CD4-positive, alpha-beta T cell treated with Interleukin-15 for 4 hours (primary cell): ENCODE data around the gene SLU7.
"Not testable (repeated sequence)": the region's sequence is repeated elsewhere in the genome, so short reads cannot be mapped to it uniquely, and the experiment has no call there.

Experiments used
- DNase-seq: peaks from one replicate; pipeline ENCODE4 v3.0.0-alpha.2; 2020; ENCODE audit warnings: low spot score

Gene SLU7

DNA sequence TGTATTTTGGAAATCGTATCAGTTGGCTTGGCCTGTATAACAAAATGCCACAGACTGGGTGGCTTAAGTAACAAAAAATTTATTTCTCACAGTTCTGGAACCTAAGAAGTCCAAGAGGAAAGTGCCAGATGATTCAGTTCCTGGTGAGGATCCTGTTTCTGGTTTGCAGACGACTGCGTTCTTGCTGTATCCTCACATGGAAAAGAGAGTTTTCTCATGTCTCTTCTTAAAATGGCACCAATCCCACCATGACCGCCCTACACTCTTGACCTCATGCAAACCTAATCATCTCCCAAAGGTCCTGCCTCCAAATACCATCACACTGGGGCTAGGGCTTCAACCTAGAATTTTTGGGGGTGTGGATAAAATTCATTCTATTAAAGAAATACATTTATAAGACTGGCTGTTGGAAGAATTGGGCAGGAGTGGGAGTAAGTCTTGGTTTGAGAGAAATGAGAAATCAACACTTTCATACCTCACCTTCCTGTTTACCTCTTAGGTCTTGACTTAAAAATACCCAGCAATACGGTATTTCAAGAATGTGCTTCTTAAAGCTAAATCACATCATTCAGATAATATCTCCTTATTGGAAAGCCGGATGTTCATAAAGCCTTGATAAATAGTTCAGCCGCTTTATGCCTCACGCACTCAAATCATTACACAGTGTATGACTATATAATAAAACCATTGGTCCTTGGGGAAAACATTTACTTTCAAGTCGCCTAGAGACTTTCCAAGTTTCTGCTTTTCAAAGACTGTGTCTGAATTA is 31.5 kb upstream of the SLU7 start:
- DNase-seq = no peak

DNA sequence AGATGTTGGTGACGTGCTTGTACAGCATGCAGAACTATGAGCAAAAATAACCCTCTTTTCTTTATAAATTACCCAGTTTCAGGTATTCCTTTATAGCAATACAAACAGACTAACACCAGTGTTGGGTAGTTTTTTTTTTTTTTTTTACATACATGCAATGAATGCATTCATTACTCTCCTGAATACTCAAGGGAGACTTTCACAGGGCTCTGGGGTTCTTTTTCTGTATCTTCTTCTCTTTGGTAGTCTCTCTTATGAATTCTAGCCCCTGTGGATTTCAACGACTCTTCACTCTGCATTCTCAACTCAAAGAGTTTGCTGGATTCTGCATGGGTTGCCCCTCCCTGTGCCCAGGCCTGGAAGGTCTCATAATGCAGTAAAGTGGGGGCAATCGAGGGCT is 30.6 kb upstream of the SLU7 start:
- DNase-seq = no peak

DNA sequence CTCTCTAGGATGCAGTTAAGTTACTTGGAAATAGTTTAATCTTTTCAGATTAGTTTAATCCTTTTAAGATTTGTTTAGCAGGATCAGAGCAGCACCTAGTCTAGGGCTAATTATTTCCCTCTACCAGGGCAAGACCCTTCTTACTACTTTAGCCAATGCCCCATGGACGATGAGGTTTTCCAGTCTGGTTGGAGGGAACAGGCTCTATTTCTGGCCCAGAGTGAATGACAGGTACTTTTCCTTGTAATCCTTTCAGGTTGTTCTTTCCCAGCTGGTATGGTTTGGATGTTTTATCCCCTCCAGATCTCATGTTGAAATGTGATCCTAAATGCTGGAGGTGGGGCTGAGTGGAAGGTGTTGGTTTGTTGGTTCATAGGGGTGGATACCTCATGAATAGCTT is 30.0 kb upstream of the SLU7 start:
- DNase-seq = no peak

DNA sequence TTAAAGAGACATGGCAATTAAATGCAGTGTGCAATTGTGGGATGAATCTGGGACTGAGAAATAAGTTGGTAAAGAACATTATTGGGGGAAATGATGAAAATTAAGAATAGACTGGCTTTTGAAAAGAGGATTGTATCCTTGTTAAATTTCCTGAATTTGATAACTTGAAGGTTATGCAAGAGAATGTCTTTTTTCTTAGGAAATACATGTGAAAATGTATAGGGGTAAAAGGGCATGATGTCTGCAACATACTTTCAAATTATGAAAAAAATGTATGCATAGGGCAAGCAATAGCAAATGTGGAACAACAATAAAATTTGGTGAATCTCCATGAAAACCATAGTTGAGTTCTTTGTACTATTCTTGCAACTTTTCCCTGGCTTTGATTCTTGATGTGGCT is 26.9 kb upstream of the SLU7 start:
- DNase-seq = no peak

DNA sequence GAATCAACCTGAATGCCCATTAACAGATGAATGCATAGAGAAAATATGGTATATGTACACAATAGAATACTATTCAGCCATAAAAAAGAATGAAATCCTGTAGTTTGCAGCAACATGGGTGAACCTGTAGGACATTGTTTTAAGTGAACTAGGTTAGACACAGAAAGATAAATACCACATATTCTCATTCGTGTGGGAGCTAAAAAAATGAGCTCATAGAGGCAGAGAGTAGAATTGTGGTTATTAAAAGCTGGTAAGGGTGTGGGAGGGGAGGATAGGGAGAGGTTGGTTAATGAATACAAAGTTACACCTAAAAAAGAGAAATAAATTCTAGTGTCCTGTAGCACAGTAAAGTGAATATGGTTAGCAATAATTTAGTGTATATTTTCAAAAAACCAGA is 26.3 kb upstream of the SLU7 start:
- DNase-seq = no peak

DNA sequence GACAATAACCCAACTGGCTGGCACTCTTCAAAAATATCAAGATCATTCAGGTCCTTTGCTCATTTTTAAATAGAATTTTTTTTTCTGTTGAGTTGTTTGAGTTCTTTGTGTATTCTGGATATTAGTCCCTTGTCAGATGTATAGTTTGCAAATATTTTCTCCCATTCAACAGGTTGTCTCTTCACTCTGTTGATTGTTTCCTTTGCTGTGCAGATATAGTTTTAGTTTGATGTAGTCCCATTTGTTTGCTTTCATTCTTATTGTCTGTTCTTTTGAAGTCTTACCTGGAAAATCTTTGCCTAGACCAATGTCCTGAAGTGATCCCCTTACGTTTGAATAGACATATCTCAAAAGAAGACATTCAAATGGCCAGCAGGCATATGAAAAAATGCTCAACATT is 25.5 kb upstream of the SLU7 start:
- no peak for DNase-seq

DNA sequence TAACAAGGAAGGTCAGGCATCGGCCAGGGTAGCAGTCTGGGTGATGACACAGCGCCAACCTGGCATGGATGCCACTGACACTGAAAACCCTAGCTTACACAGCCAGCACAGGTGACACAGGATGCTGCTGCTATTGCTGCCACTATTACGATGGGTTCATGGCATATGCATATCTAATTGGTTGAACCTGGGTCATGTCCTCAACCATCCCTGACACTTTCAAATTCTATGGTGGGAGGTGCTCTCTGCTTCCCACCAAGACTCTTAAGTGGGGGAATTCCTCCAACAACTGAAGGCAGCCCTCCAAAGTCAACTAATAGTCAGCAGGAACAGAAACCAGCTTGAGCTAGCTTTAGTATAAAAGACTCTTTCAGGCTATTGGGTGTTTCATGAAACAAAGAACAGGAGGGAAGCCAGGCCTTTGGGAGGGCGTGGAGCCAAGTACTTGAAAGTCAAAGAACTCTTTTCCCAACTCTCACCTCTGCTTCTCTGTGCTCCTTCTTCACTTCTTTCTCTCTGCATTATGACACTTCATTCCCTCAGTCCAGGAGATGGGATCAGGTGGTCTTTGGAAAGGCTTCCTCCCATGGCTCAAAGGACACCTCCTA is 24.0 kb upstream of the SLU7 start:
- no peak for DNase-seq

DNA sequence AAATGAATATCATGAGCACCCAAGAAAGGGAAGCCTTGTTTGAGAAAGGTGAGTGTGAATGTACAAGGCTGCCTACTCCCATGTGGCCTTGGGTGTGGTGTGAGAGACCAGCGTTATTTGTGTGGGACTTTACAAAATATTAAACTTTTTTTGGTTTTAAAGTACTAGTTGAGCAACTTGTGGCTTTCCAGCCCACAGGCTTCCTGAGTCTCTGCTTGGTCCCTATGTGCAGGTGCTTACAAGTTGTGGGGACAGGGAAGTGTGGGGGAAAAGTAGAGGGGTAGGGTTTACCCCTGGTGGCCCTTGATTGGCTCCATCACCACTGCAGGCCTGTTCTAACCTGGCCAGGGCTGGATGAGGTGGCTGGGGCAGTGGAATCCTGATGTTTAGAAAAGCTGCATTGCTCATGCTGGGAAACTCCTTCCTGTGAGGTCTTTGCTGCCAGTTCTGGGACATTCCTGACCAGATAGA is 22.5 kb upstream of the SLU7 start:
- DNase-seq = no peak

DNA sequence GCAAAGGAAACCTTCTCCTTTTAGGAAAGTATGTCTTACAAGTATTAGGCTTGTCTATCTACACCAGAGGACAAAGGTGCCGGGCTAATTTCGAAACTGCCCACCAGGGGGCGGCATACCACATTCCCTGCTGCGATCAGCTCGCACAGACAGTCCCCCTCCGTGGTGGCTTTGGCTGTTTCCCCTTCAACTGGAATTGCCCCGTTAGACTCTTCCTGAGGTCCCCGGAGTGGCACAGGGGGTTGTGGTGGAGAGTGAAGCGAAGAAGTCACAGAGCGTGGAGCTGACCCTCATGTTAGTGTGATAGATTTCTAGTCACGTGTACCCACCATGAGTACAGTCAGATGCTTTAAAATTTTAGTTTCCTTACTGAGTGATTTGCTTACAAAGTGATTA is 20.3 kb upstream of the SLU7 start:
- peak; percentile 89 for DNase-seq

DNA sequence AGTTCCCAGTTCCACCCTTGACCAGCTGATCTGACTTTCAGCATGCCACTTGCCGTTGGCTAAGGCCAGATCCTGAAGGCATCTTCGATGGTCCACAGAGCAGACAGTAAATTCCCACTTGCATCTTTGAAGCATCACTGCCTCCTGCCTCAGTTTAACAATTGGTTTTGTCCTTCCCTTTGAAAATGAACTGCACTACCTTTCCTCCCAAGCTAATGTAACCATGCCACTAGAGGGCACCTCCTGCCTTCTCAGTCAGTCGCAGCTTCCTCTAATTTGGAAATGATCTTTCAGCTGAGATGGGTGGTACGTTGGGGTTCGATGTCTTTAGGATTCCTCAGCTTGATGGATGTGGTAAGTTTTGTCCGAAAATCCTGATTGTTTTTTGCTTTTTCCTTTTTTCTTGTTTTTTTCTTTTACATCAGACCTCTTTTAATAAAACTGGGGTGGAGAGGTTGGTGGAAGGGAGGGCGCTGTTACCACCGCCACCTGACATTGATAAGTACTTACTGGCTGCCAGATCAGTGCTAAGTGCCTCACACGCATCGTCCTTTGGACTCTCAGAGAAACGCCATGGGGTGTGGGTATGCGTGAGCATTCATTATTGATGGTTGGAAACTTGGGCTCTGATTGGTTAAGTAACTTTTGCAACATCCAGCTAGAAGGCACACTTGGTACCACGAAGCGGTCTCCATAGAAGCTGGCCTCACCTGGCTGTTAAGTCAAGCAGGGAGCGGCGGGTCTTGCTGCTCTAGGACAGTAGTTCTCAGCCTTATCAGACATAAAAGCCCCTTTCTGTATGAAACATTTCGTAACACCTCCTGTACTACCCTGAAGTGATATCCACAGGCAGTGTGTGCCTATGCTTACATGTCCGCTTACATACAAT is 19.7 kb upstream of the SLU7 start:
- DNase-seq = peak; percentile 72

DNA sequence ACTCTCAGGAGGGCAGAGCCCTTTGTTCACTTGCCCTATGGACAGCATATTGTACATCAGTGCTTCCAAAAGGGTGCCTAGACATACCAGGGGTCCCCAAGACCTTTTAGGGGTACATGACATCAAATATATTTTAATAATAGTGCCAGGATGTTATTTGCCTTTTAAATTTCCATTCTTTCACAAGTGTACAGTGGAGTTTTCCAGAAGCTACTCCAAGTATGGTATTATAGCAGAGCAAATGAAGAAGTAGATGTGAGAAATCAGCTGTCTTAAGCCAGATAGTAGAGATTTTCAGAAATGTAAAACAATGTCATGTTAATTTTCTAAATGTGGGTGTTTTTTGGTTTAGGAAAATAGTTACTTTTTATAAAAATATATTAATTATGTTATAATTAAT is 18.4 kb upstream of the SLU7 start:
- no peak for DNase-seq

DNA sequence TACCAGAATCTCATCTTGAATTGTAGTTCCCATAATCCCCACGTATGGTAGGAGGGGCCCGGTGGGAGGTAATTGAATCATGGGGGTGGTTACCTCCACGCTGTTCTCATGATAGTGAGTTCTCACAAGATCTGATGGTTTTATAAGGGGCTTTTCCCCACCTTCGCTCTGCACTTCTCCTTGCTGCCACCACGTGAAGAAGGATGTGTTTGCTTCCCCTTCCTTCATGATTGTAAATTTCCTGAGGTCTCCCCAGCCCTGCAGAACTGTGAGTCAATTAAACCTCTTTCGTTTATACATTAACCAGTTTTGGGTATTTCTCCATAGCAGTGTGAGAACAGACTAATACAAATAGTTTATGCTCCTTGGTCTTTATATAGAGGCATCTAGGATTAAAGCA is 17.8 kb upstream of the SLU7 start:
- DNase-seq = not testable (repeated sequence)

DNA sequence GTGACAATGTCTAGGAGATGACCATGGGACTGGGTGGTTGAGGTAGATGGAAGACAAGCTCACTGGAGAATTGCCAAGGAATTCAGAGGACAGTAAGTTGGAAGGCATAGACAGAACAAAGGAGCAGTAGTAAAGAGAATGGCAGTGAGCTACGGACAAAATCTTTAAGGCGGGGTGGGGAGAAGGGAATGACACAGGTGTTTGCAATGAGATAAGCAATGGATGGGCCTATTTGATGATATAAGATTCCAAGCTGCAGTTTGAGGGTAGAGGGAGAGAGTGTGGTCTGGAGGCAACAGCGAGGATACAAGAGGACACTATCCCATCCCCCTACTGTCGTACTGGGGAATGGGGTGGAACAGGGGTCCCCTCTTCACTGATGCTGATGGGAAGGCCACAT is 17.1 kb upstream of the SLU7 start:
- no peak for DNase-seq

DNA sequence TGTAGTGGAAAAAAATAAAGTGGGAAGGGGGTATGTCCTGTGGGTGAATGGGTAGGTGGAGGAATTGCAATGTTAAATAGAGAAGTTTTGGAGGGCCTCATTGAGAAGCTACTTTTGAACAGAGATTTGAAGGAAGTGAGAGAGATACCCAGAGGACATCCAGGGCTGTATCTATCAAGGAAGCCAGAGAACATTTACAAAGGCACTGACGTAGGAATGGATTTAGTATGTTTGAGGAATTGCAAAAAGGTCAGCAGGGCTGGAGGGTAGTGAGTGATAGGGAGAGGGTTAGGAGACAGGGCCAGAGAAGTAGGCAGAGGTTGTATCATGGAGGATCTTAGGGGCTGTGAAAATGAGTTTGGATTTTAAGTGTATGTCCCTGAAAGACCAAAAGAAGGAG is 16.7 kb upstream of the SLU7 start:
- DNase-seq = no peak

DNA sequence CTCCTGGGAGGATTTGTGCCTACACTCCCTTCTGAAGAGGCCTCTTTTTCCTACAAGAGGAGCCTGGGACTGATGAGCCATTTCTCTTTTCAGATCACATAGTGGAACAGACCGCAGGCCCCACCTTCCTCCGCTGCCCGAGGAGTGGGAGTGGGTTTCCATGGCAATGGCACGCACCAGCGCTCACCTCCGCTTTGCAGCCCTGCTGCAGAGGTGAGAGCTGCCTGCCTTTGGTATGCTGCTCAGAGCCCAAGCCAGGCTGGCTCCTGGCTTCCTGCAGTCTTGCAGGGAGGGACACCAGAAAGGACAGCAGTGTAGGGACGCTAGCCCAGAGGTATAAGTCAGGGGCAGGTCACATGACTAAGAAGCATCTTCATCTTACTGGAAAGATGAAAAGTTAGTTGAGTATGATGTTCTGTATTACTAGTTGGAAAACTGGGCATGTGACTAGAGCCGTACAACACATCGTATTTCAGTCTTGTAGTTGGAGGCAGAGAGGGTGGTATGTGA is 15.2 kb upstream of the SLU7 start:
- DNase-seq = no peak

DNA sequence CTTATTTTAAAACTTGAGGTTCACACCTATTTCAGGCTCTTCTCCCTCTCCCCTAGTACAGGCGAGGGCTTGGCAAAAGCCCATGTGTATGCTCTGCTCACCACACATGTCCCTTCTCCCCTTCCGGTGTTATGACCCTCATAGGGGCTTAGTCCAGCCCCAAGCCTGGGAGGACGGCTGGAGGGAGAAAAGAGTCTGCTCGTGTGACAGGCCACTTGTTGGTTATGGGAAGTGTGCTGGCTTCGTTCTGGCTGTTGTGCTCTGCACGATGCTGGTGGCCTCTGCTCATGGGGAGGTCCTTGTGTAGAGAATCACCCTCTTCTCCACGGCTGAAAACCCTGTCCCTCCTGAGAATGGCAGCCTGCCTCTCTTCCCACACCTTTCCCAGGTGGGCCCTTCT is 13.9 kb upstream of the SLU7 start:
- DNase-seq = no peak

DNA sequence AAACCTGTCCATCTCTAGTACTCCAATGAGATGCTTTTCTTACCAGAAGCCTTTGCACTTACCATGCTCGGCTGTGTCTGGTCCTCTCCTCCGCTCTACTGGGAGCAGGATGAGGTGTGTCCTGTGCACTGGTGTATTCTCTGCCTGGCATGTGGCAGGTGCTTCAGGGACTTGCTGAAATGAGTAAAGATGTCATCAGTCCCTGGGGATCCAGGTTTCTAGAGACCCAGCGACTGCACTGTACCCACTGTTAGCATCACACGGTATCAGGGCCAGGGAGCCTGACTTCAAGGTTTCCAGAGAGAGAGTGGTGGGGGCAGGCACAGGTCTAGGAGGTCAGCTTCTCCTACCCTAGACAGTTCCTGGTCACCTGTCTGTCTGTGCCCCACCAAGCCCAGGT is 13.3 kb upstream of the SLU7 start:
- no peak for DNase-seq

DNA sequence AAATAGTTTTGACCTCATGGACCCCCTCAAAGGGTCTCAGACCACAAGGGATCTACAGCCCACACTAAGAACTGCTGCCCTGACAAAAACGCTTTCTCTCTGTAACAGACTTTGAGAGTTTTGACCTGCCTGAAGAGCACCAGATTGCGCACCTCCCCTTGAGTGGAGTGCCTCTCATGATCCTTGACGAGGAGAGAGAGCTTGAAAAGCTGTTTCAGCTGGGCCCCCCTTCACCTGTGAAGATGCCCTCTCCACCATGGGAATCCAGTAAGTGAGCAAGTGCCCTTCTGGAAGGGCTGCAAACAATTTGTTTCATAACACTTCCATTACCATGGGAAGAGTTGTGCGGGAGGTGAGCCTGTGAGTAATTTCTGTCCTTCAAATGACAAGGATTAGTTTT is 8.7 kb upstream of the SLU7 start:
- DNase-seq = no peak

DNA sequence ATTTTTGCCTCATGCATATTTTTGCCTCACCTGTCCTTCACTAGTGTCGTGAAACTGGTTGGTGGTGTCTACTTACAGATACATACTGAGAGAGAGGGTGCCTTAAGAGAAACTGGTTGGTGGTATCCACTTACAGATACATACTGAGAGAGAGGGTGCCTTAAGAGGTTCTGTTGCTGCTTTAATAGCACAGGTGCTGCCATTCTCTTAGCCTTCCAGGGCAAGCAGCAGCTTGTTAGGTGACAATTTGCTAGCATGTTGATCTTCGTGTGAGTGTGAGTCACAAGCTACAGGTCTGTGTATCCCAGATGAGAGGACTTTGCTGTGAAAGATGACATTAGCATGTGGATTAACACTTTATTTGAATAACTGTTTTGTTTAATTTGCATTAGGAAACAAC is 4.2 kb upstream of the SLU7 start:
- DNase-seq = peak; percentile 23

DNA sequence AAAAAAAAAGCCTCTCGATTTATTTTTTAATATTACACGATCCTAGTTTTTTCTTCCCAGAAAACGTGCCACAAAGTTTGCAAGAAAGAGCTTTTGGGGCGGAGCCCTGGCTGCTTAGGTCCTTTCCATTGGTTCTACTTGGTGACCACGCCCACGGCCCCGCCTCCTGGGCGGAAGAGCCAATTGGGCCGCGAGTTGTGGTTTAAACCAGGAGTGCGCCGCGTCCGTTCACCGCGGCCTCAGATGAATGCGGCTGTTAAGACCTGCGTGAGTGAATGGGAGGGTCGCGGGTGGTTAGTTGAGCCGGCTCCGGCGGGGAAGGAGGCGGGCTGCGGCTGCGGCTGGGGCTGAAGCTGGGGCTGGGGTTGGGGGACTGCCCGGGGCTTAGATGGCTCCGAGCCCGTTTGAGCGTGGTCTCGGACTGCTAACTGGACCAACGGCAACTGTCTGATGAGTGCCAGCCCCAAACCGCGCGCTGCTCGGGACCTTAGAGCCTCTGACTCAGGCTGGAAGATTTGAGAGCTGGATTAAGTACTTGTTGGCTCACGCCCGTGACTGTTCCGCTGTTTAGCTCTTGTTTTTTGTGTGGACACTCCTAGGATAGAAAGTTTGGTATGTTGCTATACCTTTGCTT is 2.9 kb upstream of the SLU7 start, which contains the start of gene PTTG1:
PTTG1 (plus strand) TSS at position 231 of the 634 bp plus-strand sequence. CDS start 458 bp downstream, outside the sequence.
- DNase-seq = peak; percentile 90

DNA sequence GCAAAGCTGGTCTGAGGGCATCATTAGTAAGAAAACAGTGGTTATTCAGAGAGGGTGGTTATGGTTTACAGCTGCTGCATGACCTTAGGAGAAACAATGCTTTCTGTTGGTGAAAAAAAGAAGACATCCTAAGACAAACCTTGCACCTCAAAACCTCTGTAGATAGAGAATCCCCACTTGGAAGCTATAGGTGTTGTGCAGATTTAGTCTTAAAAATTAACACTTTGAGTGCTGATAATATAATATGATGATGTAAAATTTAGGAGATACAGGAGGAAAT is 1.4 kb upstream of the SLU7 start:
- DNase-seq = no peak
